ENCODE results near the gene ERCC1. TPM values are rescaled to one million over a fixed set of nuclear protein-coding genes. Genes with fewer than 3 reads are reported as not detected.

ERCC1 gene
- total RNA-seq, 4 donors from 2014 or later: 57.7 to 111 (median 76.5) TPM

GRCh38 chr19:45420356-45420755, 3.4 kb downstream of the ERCC1 start:
- no peak for TF ChIP-seq POLR2A (IDR thresholded peaks at IDR 0.05)
- TF ChIP-seq, protein P1, sequence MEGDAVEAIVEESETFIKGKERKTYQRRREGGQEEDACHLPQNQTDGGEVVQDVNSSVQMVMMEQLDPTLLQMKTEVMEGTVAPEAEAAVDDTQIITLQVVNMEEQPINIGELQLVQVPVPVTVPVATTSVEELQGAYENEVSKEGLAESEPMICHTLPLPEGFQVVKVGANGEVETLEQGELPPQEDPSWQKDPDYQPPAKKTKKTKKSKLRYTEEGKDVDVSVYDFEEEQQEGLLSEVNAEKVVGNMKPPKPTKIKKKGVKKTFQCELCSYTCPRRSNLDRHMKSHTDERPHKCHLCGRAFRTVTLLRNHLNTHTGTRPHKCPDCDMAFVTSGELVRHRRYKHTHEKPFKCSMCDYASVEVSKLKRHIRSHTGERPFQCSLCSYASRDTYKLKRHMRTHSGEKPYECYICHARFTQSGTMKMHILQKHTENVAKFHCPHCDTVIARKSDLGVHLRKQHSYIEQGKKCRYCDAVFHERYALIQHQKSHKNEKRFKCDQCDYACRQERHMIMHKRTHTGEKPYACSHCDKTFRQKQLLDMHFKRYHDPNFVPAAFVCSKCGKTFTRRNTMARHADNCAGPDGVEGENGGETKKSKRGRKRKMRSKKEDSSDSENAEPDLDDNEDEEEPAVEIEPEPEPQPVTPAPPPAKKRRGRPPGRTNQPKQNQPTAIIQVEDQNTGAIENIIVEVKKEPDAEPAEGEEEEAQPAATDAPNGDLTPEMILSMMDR (IDR thresholded peaks at IDR 0.05): no peak
- no peak for DNase-seq (ENCODE audit: low spot score in 2 of 2)
- WGBS, 2 donors: 79 to 88% methylated on average over 10 of the region's 10 CpGs
- intact Hi-C loops (cut with DNase I; ENCODE audit: low total_unique reads): no loop called here
- no peak overlapping the region for H3K4me3 ChIP-seq (ENCODE audit: low read depth, poor library complexity, severe bottlenecking)

DNA sequence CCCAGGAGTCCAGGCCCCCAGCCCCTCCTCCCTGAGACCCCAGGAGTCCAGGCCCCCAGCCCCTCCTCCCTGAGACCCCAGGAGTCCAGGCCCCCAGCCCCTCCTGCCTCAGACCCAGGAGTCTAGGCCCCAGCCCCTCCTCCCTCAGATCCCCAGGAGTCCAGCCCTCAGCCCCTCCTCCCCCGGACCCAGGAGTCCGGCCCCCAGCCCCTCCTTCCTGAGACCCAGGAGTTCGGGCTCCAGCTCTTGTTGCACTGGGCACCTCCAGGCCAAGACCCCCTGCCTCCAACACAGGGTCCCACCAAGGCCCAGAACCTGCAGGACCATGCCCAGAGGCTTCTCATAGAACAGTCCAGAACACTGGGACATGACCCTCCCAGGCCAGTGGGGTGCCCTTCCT, 3.8 kb downstream of the ERCC1 start:
- TF ChIP-seq, protein P1 (IDR thresholded peaks at IDR 0.05): no peak
- TF ChIP-seq POLR2A (IDR thresholded peaks at IDR 0.05): no peak
- no peak for DNase-seq (ENCODE audit: low spot score in 2 of 2)
- intact Hi-C loops (cut with DNase I; ENCODE audit: low total_unique reads): no loop called here
- H3K4me3 ChIP-seq (ENCODE audit: low read depth, poor library complexity, severe bottlenecking): no peak overlapping the region
- WGBS, 2 donors: no CpG with 5 or more reads among the region's 3 CpGs

GRCh38 chr19:45419396-45419795, 4.3 kb downstream of the ERCC1 start:
- intact Hi-C loops (cut with DNase I; ENCODE audit: low total_unique reads): no loop called here
- no peak overlapping the region for H3K4me3 ChIP-seq (ENCODE audit: low read depth, poor library complexity, severe bottlenecking)
- DNase-seq (ENCODE audit: low spot score in 2 of 2): no peak
- TF ChIP-seq, protein P1 (IDR thresholded peaks at IDR 0.05): no peak
- no peak for TF ChIP-seq POLR2A (IDR thresholded peaks at IDR 0.05)
- 65 to 71% methylated on average over 4 of the region's 4 CpGs for WGBS, 2 donors

DNA sequence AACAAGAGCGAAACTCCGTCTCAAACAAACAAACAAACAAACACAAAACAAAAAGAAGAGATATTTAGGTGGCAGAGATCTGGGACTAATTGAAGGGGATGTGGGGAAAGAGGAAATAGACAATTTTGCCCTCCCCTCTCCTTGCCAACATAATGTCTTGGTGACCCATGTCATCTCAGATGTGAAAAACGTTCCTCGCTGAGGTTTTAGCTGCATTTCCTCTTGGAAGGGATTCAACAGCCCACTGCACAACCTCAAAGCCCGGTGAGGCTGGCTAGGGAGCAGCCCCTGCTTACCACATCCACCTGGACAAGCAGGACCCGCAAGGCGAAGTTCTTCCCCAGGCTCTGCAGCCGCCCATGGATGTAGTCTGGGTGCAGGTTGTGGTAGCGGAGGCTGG, 4.9 kb downstream of the ERCC1 start:
- intact Hi-C loops (cut with DNase I; ENCODE audit: low total_unique reads): no loop called here
- no peak for DNase-seq (ENCODE audit: low spot score in 2 of 2)
- no peak overlapping the region for H3K4me3 ChIP-seq (ENCODE audit: low read depth, poor library complexity, severe bottlenecking)
- TF ChIP-seq, protein P1 (IDR thresholded peaks at IDR 0.05): no peak
- no peak for TF ChIP-seq POLR2A (IDR thresholded peaks at IDR 0.05)
- 76 to 77% methylated on average over 9 of the region's 9 CpGs for WGBS, 2 donors

DNA sequence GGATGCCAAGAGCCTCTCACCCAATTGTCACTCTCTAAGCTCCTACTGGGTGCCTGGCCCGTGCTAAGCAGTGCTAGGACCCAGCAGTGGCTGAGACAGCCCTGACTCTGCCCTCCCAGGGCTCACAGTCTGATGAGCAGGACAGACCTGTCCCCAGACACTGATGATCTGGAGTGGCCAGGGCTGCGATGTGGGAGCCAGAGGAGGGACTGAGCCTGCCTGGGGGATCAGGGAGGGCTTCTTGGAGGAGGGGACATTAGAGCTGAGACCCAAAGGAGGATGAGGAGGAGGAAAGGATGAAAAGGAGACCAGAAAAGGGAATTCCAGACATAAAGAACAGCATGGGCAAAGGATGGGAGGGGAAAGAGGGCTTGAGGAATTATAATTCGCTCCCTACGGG, 6.6 kb downstream of the ERCC1 start:
- no peak for DNase-seq (ENCODE audit: low spot score in 2 of 2)
- intact Hi-C loops (cut with DNase I; ENCODE audit: low total_unique reads): no loop called here
- TF ChIP-seq, protein P1 (IDR thresholded peaks at IDR 0.05): no peak
- no peak for TF ChIP-seq POLR2A (IDR thresholded peaks at IDR 0.05)
- H3K4me3 ChIP-seq (ENCODE audit: low read depth, poor library complexity, severe bottlenecking): no peak overlapping the region
- WGBS, 2 donors: 93 to 98% methylated on average over 4 of the region's 4 CpGs

DNA sequence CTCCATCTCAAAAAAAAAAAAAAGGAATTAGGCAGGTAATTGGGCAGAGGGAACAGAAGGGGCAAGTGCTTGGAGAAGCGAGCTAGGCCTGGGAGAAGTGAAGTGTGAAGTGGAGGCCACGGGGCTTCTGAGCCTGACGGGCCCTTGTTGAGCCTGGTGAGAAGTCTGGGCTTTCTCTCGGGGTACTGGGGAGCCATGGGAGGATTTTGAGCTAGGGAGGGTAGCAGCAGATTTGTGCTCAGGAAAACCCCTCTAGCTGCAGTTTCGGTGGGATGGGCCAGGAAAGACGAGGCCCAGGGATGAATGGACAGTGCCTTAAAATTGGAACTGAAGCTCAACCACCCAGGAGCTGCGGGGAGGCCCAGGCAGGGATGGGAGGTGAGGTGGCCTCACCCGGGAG, 9.2 kb downstream of the ERCC1 start:
- DNase-seq (ENCODE audit: low spot score in 2 of 2): no peak
- TF ChIP-seq, protein P1 (IDR thresholded peaks at IDR 0.05): no peak
- TF ChIP-seq POLR2A (IDR thresholded peaks at IDR 0.05): no peak
- H3K4me3 ChIP-seq (ENCODE audit: low read depth, poor library complexity, severe bottlenecking): no peak overlapping the region
- intact Hi-C loops (cut with DNase I; ENCODE audit: low total_unique reads): no loop called here
- WGBS, 2 donors: 95 to 97% methylated on average over 8 of the region's 8 CpGs

All from lower leg skin (tissue), 4 donors.